OCI-LY1 (cell line): ENCODE data around the gene ZYG11B.

Experiments used
- EZH2 ChIP-seq: fragments of 200-600 bp; sonication (generic), shearing (Covaris generic); IDR thresholded peaks from 2 replicates; pipeline ENCODE4 v1.8.0; 2017; ENCODE audit warnings: borderline replicate concordance, mixed run types, mild to moderate bottlenecking, antibody characterized with exemption, low read length, moderate library complexity, mixed read lengths
- TF ChIP-seq, protein P1 (sequence below): fragments of 200-600 bp; sonication (generic), shearing (Covaris generic); IDR thresholded peaks from 2 replicates; pipeline ENCODE4 v1.5.1; 2017; ENCODE audit warnings: mild to moderate bottlenecking, antibody characterized with exemption, low read length, moderate library complexity, mixed read lengths

DNA sequence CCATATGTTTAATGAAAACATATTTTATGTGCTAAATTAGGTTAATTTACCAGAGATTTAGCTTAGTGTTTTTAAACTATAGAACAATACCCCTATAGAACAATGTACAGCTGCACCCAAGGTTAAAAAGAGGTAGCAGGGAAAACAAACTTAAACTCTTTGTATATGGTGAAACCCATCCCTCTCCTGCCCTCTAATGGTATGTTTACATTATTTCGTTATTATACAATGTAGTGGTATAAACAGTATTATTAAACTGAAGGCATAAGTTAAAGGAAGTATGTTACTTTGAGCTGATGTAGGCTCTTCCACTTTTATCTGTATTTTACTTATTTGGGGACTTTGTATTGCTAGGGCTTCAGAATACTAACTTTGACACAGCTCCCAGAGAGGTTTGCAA lies 99.6 kb downstream of the ZYG11B start:
- TF ChIP-seq, protein P1, sequence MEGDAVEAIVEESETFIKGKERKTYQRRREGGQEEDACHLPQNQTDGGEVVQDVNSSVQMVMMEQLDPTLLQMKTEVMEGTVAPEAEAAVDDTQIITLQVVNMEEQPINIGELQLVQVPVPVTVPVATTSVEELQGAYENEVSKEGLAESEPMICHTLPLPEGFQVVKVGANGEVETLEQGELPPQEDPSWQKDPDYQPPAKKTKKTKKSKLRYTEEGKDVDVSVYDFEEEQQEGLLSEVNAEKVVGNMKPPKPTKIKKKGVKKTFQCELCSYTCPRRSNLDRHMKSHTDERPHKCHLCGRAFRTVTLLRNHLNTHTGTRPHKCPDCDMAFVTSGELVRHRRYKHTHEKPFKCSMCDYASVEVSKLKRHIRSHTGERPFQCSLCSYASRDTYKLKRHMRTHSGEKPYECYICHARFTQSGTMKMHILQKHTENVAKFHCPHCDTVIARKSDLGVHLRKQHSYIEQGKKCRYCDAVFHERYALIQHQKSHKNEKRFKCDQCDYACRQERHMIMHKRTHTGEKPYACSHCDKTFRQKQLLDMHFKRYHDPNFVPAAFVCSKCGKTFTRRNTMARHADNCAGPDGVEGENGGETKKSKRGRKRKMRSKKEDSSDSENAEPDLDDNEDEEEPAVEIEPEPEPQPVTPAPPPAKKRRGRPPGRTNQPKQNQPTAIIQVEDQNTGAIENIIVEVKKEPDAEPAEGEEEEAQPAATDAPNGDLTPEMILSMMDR: peak; percentile 48
- TF ChIP-seq EZH2: no peak
